Stimulated activated CD8-positive, alpha-beta memory T cell treated with anti-CD3 and anti-CD28 coated beads, Interleukin-15, amount 100 ng/mL, for 48 hours (primary cell): ENCODE data around the gene CORIN.
"Not testable (repeated sequence)": the region's sequence is repeated elsewhere in the genome, so short reads cannot be mapped to it uniquely, and the experiment has no call there.

Experiments used
- DNase-seq, 2 donors: peaks; one replicate each; pipeline ENCODE4 v3.0.0-alpha.2; 2020; ENCODE audit warnings: low read depth in 2 of 2

Gene CORIN

DNA sequence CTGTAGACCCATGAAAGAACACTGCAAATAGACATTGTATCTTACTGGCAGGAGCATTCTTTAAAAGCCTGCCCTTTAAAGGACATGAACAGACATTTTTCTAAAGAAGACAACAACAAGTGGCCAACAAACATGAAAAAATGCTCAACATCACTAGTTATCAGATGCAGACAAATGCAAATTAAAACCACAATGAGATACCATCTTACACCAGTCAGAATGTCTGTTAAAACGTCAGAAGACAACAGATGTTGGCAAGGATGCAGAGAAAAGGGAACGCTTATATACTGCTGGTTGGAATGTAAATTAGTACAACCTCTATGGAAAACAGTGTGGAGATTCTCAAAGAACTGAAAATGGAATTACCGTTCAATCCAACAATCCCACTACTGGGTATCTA is 275.6 kb downstream of the CORIN start:
- DNase-seq: no peak

DNA sequence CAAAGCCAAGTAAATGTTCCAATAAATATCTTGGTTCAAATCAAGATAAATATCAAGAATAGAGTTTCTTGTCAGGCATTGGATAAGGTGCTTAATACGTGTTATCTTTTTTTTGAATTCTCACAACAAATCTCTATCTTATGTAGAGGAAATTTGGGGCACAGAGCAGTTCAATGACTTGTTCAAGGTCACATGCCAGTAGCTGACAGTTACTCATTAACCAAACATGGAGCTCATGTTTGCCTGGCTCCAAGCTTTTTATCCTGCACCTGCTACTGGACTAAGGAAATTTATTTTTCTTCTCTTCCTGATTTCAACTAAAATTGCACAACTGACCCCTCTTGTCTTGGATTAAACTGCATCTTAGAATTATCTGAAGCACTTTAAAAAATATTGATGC is 276.5 kb downstream of the CORIN start:
- DNase-seq: no peak

DNA sequence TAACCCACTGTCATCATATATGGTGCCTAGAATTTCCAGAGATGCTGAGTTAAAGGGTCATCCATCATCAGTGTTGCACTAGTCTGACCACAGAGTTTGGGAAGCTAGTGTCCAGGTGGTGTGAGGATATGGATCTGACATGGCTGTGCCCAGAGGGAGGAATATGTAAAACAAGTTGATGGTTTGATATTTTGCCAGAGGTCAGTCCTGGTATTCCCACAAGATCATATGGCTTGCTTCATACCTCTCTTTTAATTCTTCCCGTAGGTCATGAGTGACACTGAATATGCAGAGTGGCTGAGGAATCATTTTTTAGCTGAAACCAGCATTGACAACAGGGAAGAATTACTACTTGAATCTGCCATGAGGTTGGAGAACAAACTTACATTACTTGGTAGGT is 277.2 kb downstream of the CORIN start:
- DNase-seq: no peak

DNA sequence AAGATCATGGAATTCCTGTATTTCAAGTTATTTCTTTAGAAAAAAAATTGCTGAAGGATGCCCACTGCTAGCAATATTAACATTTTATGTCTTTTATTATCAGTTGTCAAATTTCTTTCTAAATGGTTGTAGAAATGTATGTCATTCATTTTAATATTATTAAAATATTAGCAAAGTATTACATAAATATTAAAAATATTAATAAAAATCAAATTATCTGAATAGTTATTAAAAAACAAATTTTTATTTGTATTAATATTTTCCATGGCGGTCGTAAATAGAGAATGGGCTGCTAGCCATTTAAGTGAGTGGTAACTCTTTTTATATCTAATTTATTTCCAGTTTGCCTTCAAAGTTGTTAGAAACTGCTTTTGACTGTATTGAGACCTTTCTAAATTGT is 280.6 kb downstream of the CORIN start:
- DNase-seq: no peak

DNA sequence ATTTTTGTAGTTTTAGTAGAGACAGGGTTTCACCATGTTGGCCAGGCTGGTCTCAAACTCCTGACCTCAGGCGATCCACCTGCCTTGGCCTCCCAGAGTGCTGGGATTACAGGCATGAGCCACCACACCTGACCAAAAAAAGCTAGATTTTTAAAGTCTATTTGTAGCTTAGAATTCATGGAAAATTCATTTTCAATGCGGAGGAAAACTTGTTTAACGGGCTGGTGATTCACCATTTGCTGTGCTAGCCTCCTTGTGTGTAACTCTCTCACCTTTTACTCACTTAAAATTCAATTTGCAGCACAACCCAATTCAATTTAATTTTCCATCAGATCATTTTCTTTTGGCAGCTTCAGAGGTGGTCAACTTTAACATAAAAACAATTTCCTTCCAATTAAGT is 281.9 kb downstream of the CORIN start:
- not testable (repeated sequence) for DNase-seq

DNA sequence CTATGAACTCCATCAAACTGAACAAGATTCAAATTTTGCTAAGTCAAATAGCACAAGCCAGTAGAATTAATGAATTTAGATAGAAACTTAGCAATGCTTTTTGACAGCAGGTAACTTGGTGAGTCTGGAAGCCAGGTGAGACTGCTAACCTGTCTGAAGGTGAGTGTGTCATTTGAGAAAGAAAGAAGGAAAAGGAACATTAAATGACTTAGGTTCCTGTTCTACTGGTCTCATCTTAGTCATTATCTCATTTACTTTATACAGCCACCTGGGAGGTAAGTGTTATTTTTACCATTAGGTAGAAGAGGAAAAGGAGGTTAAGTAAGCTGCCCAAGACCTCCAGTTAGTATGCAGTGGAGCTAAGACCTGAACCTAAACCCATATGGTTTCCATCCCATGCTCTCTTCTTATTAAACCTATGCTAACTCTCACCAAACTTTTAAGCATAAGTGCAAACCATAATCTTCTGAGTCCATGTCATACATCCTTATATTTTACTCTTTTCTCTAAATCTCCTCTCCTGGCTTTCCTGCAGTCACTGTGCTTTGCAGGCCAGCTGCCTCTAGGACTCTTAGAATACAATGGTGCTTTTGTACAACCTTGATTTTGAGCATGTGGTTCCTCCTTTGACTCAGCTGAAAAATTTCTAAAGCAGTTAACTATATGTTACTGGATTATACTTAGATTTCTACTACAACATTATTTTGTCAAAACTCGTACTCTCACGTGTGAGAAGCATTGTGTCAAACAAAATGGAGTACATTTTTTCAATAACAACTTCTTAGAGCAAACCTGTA is 284.3 kb downstream of the CORIN start:
- no peak for DNase-seq

DNA sequence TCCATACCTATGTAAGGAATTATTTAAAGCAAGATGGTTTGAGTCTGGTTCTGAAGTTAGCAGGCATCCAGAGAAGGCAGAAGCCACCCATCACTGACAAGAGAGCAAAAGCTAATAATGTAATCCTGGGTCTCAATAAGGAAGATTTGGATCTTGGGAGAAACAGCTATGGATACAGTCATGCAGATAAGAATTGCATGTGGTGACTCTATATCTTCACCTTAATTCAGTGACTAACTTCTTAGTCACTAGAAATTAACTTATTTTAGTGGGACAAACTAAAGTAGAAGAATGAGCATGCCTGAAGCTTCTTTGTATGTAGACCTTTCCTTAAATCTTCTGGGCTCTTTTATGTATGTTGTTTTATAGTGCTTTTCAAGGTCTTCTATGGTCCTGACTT is 286.2 kb downstream of the CORIN start:
- DNase-seq: no peak

DNA sequence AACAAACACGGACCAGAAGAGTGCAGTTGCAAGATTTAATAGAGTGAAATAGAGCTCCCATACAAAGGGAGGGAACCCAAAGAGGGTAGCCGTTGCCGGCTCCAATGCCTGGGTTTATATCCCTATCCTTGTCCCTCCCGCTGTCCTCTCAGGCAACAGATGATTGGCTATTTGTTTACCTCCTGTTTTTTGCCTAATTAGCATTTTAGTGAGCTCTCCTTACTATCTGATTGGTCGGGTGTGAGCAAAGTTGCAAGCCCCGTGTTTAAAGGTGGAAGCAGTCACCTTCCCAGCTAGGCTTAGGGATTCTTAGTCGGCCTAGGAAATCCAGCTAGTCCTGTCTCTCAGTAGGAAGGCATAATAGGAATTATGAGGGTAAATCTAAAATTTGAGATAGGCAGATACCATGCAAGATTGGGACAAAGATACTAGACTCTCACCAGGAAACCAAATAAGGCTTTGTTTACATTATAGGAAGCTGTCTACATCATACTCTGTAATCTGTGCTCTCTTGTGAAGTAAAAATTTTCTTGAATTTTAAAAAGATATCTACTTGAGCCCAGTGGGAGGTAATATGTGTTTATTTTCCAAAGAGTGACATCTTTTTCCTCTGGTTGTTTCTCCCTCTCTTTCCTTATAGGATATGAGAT is 286.8 kb downstream of the CORIN start:
- no peak for DNase-seq

DNA sequence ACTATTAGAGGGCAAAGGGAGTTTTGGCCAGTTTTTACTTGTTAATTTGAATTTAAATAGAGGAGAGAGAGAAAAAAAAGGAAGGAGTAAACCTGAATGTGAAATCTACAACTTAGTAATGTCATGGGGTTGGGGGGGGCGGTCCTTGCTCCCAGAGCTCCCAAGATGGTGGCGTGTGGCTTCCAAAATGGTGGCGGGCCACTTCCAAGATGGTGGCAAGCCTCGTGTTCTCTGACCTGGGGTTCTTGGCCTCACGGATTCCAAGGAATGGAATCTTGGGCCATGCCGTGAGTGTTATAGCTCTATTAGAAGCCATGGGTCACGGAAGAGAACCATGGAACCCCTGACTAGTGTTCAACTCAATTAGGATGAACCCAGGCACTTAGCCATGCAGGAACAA is 287.5 kb downstream of the CORIN start:
- not testable (repeated sequence) for DNase-seq
